Dedifferentiated amniotic fluid mesenchymal stem cell (primary cell): ENCODE results near the gene STK39.

ENCODE experiments used
- DNase-seq: peaks from one replicate; pipeline ENCODE4 v3.0.0-alpha.2; 2016; ENCODE audit errors: extremely low spot score

Gene STK39

DNA sequence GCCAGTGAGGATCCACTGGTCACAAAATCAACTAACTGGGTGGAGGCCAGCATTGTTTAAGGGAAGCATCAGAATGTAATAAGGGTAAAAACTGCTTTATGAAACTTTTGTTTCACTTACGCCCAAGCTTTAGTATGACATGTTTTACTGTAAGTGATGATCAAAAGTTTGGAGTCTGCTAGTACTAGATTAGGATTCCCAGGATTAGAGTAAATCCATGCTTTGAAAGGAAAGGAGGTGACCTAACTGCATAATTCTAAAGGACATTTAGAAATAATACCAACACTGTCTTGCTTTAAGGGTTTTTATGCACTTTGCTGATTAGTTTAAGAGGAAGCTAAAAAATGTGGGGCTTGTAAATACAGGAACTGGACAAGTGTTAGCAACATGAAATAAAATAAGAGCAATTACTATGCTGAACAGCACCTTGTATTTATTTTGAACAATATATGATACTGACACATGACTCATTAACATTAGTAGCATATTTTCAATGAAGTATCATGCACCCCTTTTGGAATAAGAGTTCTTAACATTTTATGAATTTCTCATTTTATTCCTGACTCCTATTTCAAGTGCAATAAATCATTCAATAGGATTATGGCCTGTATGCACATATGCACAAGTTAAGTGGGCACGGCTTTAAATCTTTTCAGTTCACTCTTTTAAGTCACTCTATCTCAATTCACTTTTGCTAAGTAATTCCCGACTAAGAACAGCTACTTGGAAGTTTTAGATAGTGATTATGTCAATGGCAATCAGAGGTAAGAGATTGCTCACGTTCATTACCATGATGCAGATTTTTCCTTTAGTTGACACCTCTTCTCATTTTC, 62.5 kb downstream of the STK39 start:
- DNase-seq: no peak

DNA sequence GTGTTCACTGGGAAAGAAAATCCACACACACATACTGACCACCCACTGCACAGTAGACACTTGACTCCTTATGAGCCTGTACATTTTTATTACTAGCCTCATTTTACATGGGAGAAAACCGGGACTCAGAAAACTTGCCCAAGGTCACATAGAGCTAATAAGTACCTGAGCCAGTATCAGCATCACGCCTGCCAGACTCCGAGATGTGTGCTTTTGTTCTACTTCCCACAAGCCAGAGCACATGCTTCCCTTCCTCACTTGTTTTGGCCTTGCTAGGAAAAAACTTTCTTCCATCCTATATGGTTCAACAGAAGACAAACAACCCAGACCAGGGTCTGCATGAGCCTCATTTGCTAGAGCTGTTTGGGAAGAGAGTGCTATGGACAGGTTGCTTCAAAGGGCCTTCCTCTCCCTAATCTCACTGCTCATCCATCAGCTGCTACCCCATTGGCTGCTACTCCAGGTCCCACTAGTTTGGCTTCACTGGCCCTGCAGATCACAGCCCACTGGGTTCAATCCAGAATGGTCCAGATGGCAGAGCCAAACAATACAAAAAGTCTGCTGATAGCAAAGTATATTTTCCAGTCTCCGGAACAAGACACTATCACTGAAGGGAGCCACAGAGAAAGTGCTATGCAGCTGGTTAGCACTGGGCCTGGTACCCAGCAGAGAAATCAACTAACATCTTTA, 63.9 kb downstream of the STK39 start:
- DNase-seq: no peak

- DNase-seq: no peak
Measured at GRCh38 chr2:168182550-168183249, 64.7 kb downstream of the STK39 start.

- no peak for DNase-seq
Measured at GRCh38 chr2:168181825-168182224, 65.6 kb downstream of the STK39 start.

- DNase-seq: no peak
Measured at GRCh38 chr2:168180914-168181313, 66.5 kb downstream of the STK39 start.

GRCh38 chr2:168180483-168180882, 66.9 kb downstream of the STK39 start:
- DNase-seq: no peak

GRCh38 chr2:168179592-168179991, 67.8 kb downstream of the STK39 start:
- DNase-seq: no peak

- DNase-seq: no peak
Measured at GRCh38 chr2:168178520-168179324, 68.7 kb downstream of the STK39 start.

- no peak for DNase-seq
Measured at GRCh38 chr2:168176402-168176801, 71.0 kb downstream of the STK39 start.

- no peak for DNase-seq
Measured at GRCh38 chr2:168175469-168175868, 71.9 kb downstream of the STK39 start.

DNA sequence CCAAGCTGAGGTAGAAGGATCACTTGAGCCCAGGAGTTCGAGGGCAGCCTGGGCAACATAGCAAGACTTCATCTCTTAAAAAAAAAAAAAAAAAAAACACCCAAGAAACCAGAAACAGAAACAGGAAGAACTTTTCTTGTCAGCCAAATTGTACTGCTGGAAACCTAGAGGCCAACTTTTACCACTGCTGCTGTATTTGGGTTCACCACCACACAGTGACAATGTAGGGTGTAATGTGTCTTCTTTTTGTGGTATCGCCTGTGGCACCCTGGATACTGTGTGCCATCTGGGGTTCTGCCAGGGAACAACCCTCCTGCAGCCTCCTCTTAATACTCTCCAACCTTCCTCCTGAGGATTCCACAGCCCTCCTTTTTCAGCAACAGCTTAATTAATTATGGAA, 72.6 kb downstream of the STK39 start:
- no peak for DNase-seq

DNA sequence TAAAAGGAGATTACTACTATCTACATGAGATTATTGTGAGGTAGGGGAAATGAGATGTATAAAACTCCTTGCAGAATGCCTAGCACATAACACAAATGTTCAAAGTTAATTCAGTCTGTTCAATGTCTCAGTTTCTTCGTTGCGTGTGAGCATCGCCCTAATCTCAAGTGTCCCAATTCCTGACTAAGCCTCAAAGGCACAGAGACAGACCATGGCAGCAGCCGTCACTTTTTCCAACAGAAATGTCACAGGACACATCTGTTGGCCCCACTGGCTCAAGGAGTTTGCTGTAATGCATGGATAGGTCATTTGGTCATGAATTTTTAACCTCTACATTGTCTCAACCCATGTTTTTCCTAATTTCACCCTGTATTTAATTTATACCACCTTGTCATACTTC, 75.3 kb downstream of the STK39 start:
- DNase-seq: no peak

GRCh38 chr2:168171059-168171762, 76.2 kb downstream of the STK39 start:
- no peak for DNase-seq

DNA sequence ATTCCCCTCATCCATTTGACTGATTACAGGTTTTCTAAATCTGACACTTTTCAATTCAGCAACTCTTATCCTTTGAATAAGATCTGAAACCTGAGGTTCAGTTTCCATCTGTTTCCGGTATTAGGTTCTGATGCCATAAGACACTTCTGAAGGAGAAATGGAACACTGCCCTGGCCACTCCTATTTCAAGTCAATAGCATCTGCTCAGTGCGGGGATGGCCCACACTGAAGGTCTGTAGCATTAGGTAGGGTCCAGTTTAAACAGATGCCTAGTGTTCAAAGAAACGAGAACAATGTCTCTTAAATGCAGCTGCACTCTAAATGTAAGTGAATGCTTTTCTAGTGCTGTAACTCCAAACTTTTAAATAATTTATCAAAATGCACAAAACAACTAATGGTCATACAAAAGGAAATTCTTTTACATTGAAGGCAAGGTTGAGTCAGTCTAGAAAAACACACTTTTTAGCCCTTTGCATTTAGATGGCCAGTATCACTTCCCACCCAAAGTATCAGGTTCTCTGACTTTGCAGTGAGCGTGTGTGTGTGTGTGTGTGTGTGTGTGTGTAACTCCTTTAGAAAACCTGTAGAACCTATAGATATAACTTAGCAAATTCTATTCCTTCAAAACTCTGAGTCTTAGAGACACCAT, 78.2 kb downstream of the STK39 start:
- DNase-seq: no peak

- DNase-seq: no peak
Measured at GRCh38 chr2:168167511-168168263, 79.7 kb downstream of the STK39 start.

- DNase-seq: no peak
Measured at GRCh38 chr2:168166902-168167510, 80.4 kb downstream of the STK39 start.

DNA sequence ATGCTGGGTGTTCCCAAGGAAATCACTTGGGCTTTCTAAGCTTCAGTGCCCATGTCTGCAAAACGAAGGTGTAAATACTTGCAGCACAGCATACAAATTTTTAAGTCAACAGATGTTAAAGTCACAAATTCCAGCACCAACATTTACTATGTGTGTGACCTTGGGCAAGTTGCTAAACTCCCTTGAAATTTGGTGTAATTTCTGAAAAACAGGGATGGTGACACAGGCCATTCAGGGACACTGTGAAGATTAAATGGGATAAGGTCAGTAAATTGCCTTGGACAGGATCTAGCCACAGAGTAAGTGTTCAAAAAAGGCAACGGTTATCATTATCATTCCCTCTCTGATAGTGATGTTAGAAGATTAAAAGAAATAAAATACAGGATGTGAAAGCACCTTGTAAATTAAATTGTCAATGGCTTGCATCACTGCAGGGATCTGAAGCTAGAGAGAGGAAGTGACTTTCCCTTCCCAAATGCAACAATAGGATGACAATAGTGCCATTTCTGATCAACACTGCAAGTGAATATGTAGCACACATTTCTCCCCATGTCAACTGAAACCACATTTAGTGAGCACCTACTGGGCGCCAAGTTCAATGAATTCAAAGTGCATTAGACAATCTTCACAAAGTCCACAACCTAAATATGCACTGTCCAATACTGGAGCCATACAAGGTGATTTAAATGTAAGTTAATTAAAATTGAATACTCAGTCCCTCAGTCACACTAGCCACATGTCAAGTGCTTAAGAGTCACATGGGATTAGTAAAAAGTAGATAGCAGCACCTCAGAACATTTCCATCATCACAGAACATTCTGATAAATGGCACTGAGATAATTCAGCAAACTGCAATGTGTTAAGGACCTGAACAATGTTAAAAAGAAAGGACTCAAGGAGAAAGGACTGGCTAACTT, 81.2 kb downstream of the STK39 start:
- DNase-seq: no peak

DNA sequence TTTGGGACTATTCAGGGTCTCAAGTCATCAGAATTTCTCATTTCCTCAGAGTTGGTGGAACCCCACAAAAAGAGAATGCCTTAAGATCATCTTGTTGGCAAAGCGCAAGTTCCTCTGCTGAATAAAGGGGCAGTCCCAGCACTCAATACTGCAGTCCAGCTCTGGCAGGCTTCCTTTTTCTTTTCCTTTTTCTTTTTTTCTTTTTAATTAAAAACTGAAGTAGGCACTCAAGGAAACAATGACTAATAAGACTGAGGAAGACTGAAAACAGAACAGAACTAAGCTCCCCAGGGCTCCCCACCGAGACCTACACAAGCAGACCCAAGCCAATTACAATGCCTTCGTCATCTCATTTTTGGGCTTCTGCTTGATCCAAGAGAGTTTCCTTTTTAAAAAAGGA, 82.0 kb downstream of the STK39 start:
- DNase-seq: no peak
